ENCODE results near the gene PHLDB3.

GRCh38 chr19:43548706-43549105, 44.2 kb upstream of the PHLDB3 start:
- TF ChIP-seq L3MBTL2 (conservative IDR thresholded peaks at IDR 0.05) (no peak), TARDBP (IDR thresholded peaks at IDR 0.05) (no peak), SP1 (IDR thresholded peaks at IDR 0.05) (no peak), SUZ12 (IDR thresholded peaks at IDR 0.05) (no peak)
